ENCODE results near the gene USP4.

The USP4 gene, protein sequence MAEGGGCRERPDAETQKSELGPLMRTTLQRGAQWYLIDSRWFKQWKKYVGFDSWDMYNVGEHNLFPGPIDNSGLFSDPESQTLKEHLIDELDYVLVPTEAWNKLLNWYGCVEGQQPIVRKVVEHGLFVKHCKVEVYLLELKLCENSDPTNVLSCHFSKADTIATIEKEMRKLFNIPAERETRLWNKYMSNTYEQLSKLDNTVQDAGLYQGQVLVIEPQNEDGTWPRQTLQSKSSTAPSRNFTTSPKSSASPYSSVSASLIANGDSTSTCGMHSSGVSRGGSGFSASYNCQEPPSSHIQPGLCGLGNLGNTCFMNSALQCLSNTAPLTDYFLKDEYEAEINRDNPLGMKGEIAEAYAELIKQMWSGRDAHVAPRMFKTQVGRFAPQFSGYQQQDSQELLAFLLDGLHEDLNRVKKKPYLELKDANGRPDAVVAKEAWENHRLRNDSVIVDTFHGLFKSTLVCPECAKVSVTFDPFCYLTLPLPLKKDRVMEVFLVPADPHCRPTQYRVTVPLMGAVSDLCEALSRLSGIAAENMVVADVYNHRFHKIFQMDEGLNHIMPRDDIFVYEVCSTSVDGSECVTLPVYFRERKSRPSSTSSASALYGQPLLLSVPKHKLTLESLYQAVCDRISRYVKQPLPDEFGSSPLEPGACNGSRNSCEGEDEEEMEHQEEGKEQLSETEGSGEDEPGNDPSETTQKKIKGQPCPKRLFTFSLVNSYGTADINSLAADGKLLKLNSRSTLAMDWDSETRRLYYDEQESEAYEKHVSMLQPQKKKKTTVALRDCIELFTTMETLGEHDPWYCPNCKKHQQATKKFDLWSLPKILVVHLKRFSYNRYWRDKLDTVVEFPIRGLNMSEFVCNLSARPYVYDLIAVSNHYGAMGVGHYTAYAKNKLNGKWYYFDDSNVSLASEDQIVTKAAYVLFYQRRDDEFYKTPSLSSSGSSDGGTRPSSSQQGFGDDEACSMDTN

DNA sequence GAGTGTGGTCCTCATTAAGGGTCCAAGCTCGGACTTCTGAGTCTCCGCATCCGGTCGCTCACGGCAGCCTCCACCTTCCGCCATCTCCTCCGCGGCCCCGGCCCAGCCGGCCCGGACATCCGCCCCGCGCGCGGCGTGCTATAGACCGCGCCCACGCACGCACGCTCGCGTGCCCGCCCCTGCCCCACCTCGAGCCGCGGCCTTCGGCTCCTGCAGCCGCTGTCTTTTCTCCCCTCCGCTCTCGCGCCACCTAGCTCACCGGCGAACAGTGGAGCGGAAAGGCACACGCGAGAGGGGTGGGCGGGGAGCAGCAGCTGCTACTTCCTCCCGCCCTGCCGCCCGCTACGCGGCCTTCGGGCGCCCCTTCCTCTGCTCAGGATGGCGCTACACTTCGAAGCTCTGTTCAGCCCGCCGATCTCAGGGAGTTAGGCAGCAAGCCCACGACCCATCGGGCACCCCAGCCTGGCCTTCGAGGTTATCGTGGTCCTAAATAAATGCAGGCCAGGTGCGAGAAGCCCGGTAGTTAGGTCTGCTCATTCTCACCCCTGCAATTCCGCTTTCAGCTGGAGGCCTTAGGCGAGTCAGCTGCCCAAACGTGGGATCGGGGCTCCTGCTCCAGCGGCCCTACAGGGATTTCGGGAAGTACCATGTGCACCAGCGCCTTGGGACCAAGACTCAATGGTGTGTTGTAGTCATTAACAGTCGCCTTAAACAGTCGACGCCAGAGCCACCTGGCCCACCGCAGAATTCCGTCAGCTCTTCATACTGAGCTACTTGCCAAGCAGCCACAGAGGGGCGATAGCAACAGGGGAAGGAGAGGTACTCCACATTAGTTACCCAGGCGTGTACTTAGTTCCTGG lies at the start of gene USP4:
USP4 (minus strand) TSS at position 113 of the 860 bp plus-strand sequence; CDS start at position 84, 29 bp downstream.
- in situ Hi-C loops (cut with HindIII; ENCODE audit: low pct_ligation_motif_present, low sequenced_read_pairs): no loop called here

DNA sequence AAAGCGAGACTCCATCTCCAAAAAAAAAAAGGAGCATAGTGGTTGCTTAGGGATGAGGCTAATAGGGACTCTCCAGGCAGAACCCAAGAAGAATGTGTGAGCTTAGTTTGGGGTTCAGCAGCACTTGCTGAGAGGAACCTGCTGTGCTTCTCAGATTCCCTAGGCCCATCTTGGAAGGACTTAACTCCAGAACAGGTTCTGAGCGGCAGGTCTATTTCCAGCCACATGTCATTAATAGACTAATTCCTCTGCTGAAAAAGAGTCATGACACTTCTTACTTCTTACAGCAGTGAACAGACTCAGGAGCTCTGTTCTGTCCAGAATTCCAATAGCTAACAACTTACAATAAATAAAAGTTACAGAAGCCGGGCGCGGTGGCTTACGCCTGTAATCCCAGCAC lies 49.4 kb upstream of the USP4 start:
- in situ Hi-C loops (cut with HindIII; ENCODE audit: low pct_ligation_motif_present, low sequenced_read_pairs): no loop called here

More for the DNA sequence above, at the start of gene USP4:
- DNase-seq: peak; percentile 77
- TF ChIP-seq, protein P1, sequence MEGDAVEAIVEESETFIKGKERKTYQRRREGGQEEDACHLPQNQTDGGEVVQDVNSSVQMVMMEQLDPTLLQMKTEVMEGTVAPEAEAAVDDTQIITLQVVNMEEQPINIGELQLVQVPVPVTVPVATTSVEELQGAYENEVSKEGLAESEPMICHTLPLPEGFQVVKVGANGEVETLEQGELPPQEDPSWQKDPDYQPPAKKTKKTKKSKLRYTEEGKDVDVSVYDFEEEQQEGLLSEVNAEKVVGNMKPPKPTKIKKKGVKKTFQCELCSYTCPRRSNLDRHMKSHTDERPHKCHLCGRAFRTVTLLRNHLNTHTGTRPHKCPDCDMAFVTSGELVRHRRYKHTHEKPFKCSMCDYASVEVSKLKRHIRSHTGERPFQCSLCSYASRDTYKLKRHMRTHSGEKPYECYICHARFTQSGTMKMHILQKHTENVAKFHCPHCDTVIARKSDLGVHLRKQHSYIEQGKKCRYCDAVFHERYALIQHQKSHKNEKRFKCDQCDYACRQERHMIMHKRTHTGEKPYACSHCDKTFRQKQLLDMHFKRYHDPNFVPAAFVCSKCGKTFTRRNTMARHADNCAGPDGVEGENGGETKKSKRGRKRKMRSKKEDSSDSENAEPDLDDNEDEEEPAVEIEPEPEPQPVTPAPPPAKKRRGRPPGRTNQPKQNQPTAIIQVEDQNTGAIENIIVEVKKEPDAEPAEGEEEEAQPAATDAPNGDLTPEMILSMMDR (IDR thresholded peaks at IDR 0.05; ENCODE audit: low read depth, low read length, missing control alignments): peak; percentile 77
- peaks cover 5% of the 10 kb centered on the region for H3K36me3 ChIP-seq (replicated peaks)
- H3K27me3 ChIP-seq (replicated peaks): no peaks in the 10 kb centered on the region
- peak within 1 kb of the TSS; percentile 55 for H3K27ac ChIP-seq
- H3K4me3 ChIP-seq (ENCODE audit: low read depth, low read length): peak within 1 kb of the TSS; percentile 81

DNA sequence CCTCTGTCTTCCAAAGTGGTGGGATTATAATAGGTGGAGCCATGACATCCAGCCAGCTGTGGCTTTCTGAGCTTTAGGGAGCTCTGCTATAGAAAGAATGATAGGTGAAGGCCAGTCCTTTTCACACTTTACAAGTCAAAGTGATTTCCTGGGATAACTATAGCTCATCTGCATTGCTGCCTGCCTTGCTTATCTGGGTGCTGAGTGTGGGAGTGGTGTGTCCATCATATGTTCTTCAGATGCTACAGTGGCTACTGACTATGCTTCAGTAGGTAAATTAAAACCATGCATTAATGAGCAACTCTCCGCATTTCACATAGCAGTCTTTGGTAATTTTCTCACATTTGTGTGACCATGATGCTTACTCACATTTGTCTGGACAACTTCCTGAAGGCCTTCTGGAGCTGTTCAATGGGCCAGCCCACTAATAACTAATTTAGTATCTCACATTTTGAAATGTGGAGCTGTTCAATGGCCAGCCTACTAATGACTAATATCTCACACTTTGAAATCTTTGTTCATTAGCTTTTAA lies 48.5 kb upstream of the USP4 start:
- TF ChIP-seq, protein P1 (IDR thresholded peaks at IDR 0.05; ENCODE audit: low read depth, low read length, missing control alignments): no peak
- no peak for DNase-seq
- H3K36me3 ChIP-seq (replicated peaks): no peaks in the 10 kb centered on the region
- in situ Hi-C loops (cut with HindIII; ENCODE audit: low pct_ligation_motif_present, low sequenced_read_pairs): no loop called here
- H3K27me3 ChIP-seq (replicated peaks): no peaks in the 10 kb centered on the region
- no peak overlapping the region for H3K4me3 ChIP-seq (ENCODE audit: low read depth, low read length)
- H3K27ac ChIP-seq: no peak overlapping the region

More for the DNA sequence above, 49.4 kb upstream of the USP4 start:
- TF ChIP-seq, protein P1 (IDR thresholded peaks at IDR 0.05; ENCODE audit: low read depth, low read length, missing control alignments): no peak
- no peaks in the 10 kb centered on the region for H3K36me3 ChIP-seq (replicated peaks)
- DNase-seq: no peak
- no peak overlapping the region for H3K4me3 ChIP-seq (ENCODE audit: low read depth, low read length)
- H3K27ac ChIP-seq: no peak overlapping the region
- H3K27me3 ChIP-seq (replicated peaks): no peaks in the 10 kb centered on the region

DNA sequence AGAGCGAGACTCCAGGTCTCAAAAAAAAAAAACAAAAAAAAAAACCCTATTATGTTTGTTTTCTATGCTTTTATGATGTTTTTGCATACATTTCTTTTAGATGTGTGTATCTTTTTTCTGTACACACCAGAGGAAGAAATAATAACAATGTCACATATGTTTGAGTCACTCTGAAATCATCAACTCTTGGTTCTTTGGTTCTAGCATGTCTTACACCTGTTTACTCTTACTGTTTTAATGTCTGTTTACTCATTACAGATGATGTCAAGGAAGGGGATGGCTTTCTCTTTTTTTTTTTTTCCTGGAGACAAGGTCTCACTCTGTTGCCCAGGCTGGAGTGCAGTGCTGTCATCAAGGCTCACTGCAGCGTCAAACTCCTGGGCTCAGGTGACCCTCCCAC lies 47.9 kb upstream of the USP4 start:
- in situ Hi-C loops (cut with HindIII; ENCODE audit: low pct_ligation_motif_present, low sequenced_read_pairs): no loop called here
- DNase-seq: no peak
- H3K36me3 ChIP-seq (replicated peaks): no peaks in the 10 kb centered on the region
- TF ChIP-seq, protein P1 (IDR thresholded peaks at IDR 0.05; ENCODE audit: low read depth, low read length, missing control alignments): no peak
- no peak overlapping the region for H3K27ac ChIP-seq
- H3K4me3 ChIP-seq (ENCODE audit: low read depth, low read length): no peak overlapping the region
- H3K27me3 ChIP-seq (replicated peaks): no peaks in the 10 kb centered on the region

All from brain microvascular endothelial cell (primary cell).